Measurements from ENCODE around the gene SLC38A11. TPM values are rescaled to one million over a fixed set of nuclear protein-coding genes. Genes with fewer than 3 reads are reported as not detected.

Gene SLC38A11
- total RNA-seq, 2 experiments from 2014 or later, result not detected

DNA sequence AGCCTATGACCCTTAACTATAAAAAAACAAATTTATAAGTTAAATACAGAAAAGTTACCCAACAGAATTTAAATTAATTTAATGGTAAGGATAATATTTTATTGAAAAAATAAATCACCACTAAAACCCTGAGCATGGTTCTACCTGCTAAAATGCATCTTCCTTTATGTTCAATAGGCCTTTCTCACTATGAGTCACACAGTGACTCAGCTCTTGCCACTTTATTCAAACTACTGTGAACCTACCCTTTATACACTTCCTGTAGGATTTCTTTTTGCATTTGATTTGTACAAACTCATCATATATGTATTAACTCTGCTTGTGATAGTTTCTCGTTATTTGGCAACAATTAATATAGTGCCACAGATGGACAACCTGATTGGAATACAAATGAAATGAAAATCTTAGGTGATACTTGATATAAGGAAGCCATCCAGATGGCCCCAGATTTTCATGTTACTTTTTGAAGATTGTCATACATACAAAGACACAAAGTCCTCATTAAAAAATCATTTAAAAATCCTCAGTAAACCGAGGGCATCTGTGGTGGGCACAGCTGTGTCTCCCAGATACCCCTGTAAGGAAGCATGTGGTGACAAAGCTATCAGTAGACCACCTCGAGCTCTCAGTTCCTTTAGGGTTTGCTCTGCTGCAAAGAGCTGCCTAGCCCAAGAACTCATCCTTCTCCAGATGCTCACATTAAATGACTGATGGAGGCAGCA is 58.5 kb downstream of the SLC38A11 start:
- Histone ChIP-seq H3K4me2 (ENCODE audit: low read length) (no peak overlapping the region), H4K20me1 (ENCODE audit: insufficient read depth, low read length) (no peaks in the 10 kb centered on the region), H3K9me2 (ENCODE audit: insufficient read depth, low read length) (no peaks in the 10 kb centered on the region), H3K36me3 (ENCODE audit: insufficient read depth, low read length) (no peaks in the 10 kb centered on the region), H3K9me3 (ENCODE audit: low read length) (no peaks in the 10 kb centered on the region), H3K4me3 (ENCODE audit: low read depth, low read length, poor library complexity, severe bottlenecking) (no peak overlapping the region), H2AFZ (ENCODE audit: low read length) (no peak overlapping the region), H3K4me1 (ENCODE audit: insufficient read depth, low read length, poor library complexity, severe bottlenecking) (no peaks in the 10 kb centered on the region), H3K27ac (ENCODE audit: low read depth, low read length, poor library complexity, severe bottlenecking) (no peak overlapping the region), H3K79me2 (ENCODE audit: insufficient read depth, low read depth, low read length) (no peaks in the 10 kb centered on the region)
- no peak for TF ChIP-seq EZH2phosphoT487 (IDR thresholded peaks at IDR 0.05; ENCODE audit: borderline replicate concordance, low read depth, low read length)
- TF ChIP-seq, protein P1, sequence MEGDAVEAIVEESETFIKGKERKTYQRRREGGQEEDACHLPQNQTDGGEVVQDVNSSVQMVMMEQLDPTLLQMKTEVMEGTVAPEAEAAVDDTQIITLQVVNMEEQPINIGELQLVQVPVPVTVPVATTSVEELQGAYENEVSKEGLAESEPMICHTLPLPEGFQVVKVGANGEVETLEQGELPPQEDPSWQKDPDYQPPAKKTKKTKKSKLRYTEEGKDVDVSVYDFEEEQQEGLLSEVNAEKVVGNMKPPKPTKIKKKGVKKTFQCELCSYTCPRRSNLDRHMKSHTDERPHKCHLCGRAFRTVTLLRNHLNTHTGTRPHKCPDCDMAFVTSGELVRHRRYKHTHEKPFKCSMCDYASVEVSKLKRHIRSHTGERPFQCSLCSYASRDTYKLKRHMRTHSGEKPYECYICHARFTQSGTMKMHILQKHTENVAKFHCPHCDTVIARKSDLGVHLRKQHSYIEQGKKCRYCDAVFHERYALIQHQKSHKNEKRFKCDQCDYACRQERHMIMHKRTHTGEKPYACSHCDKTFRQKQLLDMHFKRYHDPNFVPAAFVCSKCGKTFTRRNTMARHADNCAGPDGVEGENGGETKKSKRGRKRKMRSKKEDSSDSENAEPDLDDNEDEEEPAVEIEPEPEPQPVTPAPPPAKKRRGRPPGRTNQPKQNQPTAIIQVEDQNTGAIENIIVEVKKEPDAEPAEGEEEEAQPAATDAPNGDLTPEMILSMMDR (conservative IDR thresholded peaks at IDR 0.05; ENCODE audit: low read length), result no peak
- intact Hi-C loops (cut with micrococcal nuclease; ENCODE audit: unreplicated experiment), result no loop called here
- no TSS peak for BruUV-seq (replicated peaks)
- DNase-seq (ENCODE audit: low spot score), result no peak
- ChIA-PET POLR2A (interaction anchor here (0.6 to 1.5 kb wide), 8 partner anchors 8 to 229 kb away, joined by 3 to 10 read pairs (median 4); no protein-coding TSS in a partner anchor), CTCF (ENCODE audit: unreplicated experiment) (no interaction called here)

DNA sequence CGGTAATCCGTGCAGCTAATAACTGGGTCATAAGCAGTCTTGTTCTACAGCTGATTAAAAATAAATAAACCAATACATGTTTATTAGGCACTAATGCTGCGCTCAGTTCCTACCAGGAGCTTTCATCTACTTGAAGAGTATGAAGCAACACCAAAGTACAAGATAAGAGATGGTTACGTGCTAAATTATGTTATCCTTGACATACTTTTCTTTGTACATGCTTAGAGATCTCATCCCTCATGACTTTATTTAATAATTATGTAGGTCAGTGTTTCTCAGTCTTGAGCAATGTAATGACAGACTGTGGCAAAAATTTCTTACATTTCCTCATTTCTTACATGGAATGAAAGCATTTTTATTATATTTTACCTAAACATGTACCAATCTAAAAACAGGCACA is 59.1 kb downstream of the SLC38A11 start:
- no peaks in the 10 kb centered on the region for H4K20me1 ChIP-seq (ENCODE audit: insufficient read depth, low read length)
- H3K4me1 ChIP-seq (ENCODE audit: insufficient read depth, low read length, poor library complexity, severe bottlenecking), result no peaks in the 10 kb centered on the region
- no peaks in the 10 kb centered on the region for H3K9me2 ChIP-seq (ENCODE audit: insufficient read depth, low read length)
- H3K9me3 ChIP-seq (ENCODE audit: low read length), result no peaks in the 10 kb centered on the region
- H3K27ac ChIP-seq (ENCODE audit: low read depth, low read length, poor library complexity, severe bottlenecking), result no peak overlapping the region
- H2AFZ ChIP-seq (ENCODE audit: low read length), result no peak overlapping the region
- CTCF ChIA-PET (ENCODE audit: unreplicated experiment), result no interaction called here
- no peak overlapping the region for H3K4me3 ChIP-seq (ENCODE audit: low read depth, low read length, poor library complexity, severe bottlenecking)
- H3K4me2 ChIP-seq (ENCODE audit: low read length), result no peak overlapping the region
- POLR2A ChIA-PET, result interaction anchor here (0.6 to 1.5 kb wide), 5 partner anchors 8 to 136 kb away, joined by 3 to 5 read pairs (median 4); no protein-coding TSS in a partner anchor
- H3K79me2 ChIP-seq (ENCODE audit: insufficient read depth, low read depth, low read length), result no peaks in the 10 kb centered on the region
- H3K36me3 ChIP-seq (ENCODE audit: insufficient read depth, low read length), result no peaks in the 10 kb centered on the region
- intact Hi-C loops (cut with micrococcal nuclease; ENCODE audit: unreplicated experiment), result no loop called here
- TF ChIP-seq, protein P1 (conservative IDR thresholded peaks at IDR 0.05; ENCODE audit: low read length), result no peak
- no peak for TF ChIP-seq EZH2phosphoT487 (IDR thresholded peaks at IDR 0.05; ENCODE audit: borderline replicate concordance, low read depth, low read length)
- DNase-seq (ENCODE audit: low spot score), result no peak
- BruUV-seq (replicated peaks), result no TSS peak

DNA sequence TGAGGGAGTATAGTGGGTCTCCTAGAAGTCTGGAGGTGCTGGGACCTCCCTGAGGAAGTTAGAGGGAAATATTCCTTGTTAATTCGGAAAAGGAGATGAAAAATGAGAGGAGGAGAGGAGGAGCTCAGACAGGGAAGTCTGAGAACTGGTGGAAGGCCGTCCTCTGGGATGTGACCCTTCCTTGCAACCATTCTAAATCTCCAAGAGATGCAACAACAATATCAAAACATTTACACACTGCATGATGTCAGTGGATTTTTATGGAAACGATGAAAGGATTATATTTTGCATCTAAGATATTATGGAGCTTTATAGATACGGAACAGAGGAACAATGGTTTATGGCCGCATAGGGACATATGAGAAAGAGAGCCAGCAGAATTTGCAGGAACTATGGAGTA is 63.9 kb downstream of the SLC38A11 start:
- CTCF ChIA-PET (ENCODE audit: unreplicated experiment), result interaction anchor here (0.9 kb wide), 1 partner anchor 16 kb away, joined by 3 read pairs; no protein-coding TSS in a partner anchor

More for the DNA sequence above, 63.9 kb downstream of the SLC38A11 start:
- no peaks in the 10 kb centered on the region for H4K20me1 ChIP-seq (ENCODE audit: insufficient read depth, low read length)
- no peak overlapping the region for H3K27ac ChIP-seq (ENCODE audit: low read depth, low read length, poor library complexity, severe bottlenecking)
- no peaks in the 10 kb centered on the region for H3K79me2 ChIP-seq (ENCODE audit: insufficient read depth, low read depth, low read length)
- BruUV-seq (replicated peaks), result no TSS peak
- no peak overlapping the region for H3K4me3 ChIP-seq (ENCODE audit: low read depth, low read length, poor library complexity, severe bottlenecking)
- no peaks in the 10 kb centered on the region for H3K9me2 ChIP-seq (ENCODE audit: insufficient read depth, low read length)
- intact Hi-C loops (cut with micrococcal nuclease; ENCODE audit: unreplicated experiment), result no loop called here
- no peak for DNase-seq (ENCODE audit: low spot score)
- no peak overlapping the region for H2AFZ ChIP-seq (ENCODE audit: low read length)
- POLR2A ChIA-PET, result interaction anchor here (0.6 to 5.9 kb wide), 8 partner anchors 12 to 128 kb away, joined by 3 to 49 read pairs (median 4); no protein-coding TSS in a partner anchor
- H3K4me2 ChIP-seq (ENCODE audit: low read length), result no peak overlapping the region
- H3K9me3 ChIP-seq (ENCODE audit: low read length), result no peaks in the 10 kb centered on the region
- TF ChIP-seq EZH2phosphoT487 (IDR thresholded peaks at IDR 0.05; ENCODE audit: borderline replicate concordance, low read depth, low read length), result no peak
- TF ChIP-seq, protein P1 (conservative IDR thresholded peaks at IDR 0.05; ENCODE audit: low read length), result no peak
- no peaks in the 10 kb centered on the region for H3K4me1 ChIP-seq (ENCODE audit: insufficient read depth, low read length, poor library complexity, severe bottlenecking)
- no peaks in the 10 kb centered on the region for H3K36me3 ChIP-seq (ENCODE audit: insufficient read depth, low read length)

All from OCI-LY7 (cell line).